Stimulated activated naive CD8-positive, alpha-beta T cell treated with anti-CD3 and anti-CD28 coated beads, Interleukin-15, Interleukin-2, amounts not matched to agents 100 ng/mL and 50 ng/mL, for 24 hours (primary cell): ENCODE measurements around the gene HPD.
"Not testable (repeated sequence)": the region's sequence is repeated elsewhere in the genome, so short reads cannot be mapped to it uniquely, and the experiment has no call there.

ENCODE experiments used
- H3K27ac Mint-ChIP-seq: one replicate; pipeline ENCODE4 v1.8.0; 2021; ENCODE audit warnings: mild to moderate bottlenecking, mixed read lengths
- H3K27me3 Mint-ChIP-seq: one replicate; pipeline ENCODE4 v1.8.0; 2021; ENCODE audit warnings: mixed read lengths
- H3K36me3 Mint-ChIP-seq: one replicate; pipeline ENCODE4 v1.8.0; 2021; ENCODE audit warnings: low read depth, mixed read lengths
- H3K4me1 Mint-ChIP-seq: one replicate; pipeline ENCODE4 v1.8.0; 2021; ENCODE audit warnings: low read depth, mixed read lengths
- H3K4me3 Mint-ChIP-seq: one replicate; pipeline ENCODE4 v1.8.0; 2021; ENCODE audit warnings: mild to moderate bottlenecking, mixed read lengths
- H3K9me3 Mint-ChIP-seq: one replicate; pipeline ENCODE4 v1.8.0; 2021; ENCODE audit warnings: mixed read lengths

HPD gene

DNA sequence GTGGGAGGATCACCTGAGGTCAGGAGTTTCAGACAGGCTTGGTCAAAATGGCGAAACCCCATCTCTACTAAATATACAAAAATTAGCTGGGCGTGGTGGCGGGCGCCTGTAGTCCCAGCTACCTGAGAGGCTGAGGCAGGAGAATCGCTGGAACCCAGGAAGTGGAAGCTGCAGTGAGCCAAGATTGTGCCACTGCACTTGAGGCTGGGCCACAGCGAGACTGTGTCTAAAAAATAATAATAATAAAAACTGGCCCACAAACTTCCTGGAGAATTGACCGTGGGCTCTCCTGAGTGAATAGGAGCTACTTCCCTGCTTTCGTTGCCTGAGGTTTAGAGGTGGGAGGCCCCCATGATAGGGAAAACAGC lies 17.4 kb upstream of the HPD start:
- not testable (repeated sequence) for H3K4me3 Mint-ChIP-seq, H3K27me3 Mint-ChIP-seq, H3K9me3 Mint-ChIP-seq, H3K36me3 Mint-ChIP-seq, H3K27ac Mint-ChIP-seq, H3K4me1 Mint-ChIP-seq

DNA sequence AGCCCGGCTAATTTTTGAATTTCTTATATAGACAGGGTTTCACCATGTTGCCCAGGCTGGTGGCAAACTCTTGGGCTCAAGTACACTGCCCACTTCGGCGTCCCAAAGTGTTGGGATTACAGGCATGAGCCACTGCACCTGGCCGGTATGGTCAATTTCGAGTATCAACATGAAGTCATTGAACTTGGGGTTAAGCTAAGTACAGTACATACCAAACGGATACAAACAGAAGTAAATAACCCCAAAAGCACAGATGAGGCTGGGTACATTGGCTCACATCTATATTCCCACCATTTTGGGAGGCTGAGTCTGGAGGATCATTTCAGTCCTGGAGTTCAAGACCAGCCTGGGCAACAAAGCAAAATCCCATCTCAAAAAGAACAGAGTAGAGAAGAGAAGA lies 16.9 kb upstream of the HPD start:
- Mint-ChIP-seq H3K4me1 (peaks cover 7% of the 10 kb centered on the region), H3K27me3 (no peaks in the 10 kb centered on the region), H3K4me3 (no peak overlapping the region), H3K9me3 (no peaks in the 10 kb centered on the region), H3K27ac (no peak overlapping the region), H3K36me3 (no peaks in the 10 kb centered on the region)

DNA sequence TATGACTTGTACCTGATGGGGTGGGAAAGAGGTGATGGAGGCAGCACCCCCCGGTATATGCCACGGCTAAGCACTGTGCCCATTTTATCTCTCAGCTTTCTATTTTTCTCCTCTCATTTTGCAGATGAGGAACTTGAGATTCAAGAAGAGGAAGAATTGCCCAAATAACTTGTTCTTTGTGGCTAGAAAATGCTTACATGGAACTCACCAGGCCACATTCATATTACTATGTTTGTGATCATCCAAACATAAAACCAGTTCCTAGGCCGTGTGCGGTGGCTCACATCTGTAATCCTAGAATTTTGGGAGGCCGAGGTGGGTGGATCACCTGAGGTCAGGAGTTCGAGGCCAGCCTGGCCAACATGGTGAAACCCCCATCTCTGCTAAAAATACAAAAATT lies 15.4 kb upstream of the HPD start:
- peaks cover 7% of the 10 kb centered on the region for H3K4me1 Mint-ChIP-seq
- H3K4me3 Mint-ChIP-seq: no peak overlapping the region
- no peaks in the 10 kb centered on the region for H3K27me3 Mint-ChIP-seq
- no peaks in the 10 kb centered on the region for H3K36me3 Mint-ChIP-seq
- H3K27ac Mint-ChIP-seq: no peak overlapping the region
- no peaks in the 10 kb centered on the region for H3K9me3 Mint-ChIP-seq

DNA sequence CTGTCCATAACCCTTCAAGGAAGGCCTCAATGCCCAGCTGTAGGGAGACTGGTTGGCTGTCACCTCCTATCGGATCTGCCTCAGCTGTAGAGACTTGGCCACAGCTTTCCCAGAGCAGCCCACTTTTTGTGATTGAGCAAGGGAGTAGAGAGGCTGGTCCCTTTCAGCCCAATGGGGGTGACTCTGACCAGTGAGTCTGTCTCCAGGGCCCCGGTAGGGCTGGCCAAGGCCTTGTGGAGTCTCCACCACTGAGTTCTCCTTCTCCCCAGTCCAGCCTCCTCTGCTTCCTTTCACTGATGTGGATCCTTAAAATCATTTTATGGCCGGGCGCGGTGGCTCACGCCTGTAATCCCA lies 14.5 kb upstream of the HPD start:
- Mint-ChIP-seq H3K4me1 (peaks cover 7% of the 10 kb centered on the region), H3K4me3 (no peak overlapping the region), H3K36me3 (no peaks in the 10 kb centered on the region), H3K27me3 (no peaks in the 10 kb centered on the region), H3K27ac (no peak overlapping the region), H3K9me3 (no peaks in the 10 kb centered on the region)

DNA sequence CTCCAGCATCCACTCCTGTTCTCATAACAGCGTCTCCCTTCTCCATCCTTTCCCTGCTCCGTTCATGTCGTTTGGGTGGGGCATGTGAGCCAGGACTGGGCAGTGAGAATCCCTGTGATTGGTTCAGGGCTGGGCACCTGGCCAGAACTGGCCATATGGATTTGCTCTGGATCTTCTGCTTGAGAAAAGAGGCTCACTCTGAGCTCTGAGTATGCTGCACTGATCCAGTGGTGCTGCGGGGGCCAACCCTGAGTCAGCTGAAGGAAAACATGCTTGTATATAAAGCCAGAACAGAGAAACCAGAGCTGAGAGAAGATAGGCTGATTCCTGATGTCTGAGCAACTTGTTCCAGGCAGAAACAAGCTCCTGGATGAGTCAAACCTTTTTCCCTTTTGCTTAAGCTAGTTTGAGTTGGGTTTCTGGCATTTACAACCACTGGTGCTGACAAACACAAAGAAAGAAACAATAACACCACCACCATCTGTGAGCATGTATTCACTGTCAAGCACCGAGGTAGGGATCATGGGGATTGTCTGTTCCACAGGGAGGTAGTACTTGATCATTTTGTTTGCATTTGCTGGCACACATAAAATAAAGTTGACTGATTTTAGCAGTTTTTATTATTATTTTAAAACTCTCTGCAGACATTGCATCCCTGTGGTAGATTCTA lies 14.0 kb upstream of the HPD start:
- H3K27ac Mint-ChIP-seq: peak overlapping the region; percentile 61
- H3K27me3 Mint-ChIP-seq: no peaks in the 10 kb centered on the region
- H3K4me1 Mint-ChIP-seq: peaks cover 7% of the 10 kb centered on the region
- H3K9me3 Mint-ChIP-seq: no peaks in the 10 kb centered on the region
- H3K36me3 Mint-ChIP-seq: no peaks in the 10 kb centered on the region
- no peak overlapping the region for H3K4me3 Mint-ChIP-seq

DNA sequence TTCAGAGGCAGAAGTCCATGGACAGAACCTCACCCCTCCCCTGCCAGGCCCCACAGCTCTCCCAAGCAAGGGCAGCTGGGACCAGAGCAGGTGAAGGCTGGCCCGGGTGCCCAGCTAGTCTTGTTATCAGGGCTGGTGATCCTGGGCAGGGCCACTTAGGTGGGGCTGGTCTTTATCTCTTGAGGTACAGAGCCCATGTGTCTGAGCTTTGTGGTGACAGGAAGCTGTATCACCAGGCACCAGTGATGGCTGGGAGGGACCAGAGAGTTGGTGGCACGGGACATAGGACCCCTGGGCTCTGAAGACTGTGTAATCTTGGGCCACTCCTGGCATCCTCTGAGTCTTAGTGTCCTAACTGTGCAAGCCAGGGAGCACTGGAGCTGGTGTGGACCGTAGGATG lies 12.8 kb upstream of the HPD start:
- H3K27me3 Mint-ChIP-seq: no peaks in the 10 kb centered on the region
- no peaks in the 10 kb centered on the region for H3K9me3 Mint-ChIP-seq
- H3K4me3 Mint-ChIP-seq: no peak overlapping the region
- peaks cover 7% of the 10 kb centered on the region for H3K4me1 Mint-ChIP-seq
- no peaks in the 10 kb centered on the region for H3K36me3 Mint-ChIP-seq
- H3K27ac Mint-ChIP-seq: no peak overlapping the region

DNA sequence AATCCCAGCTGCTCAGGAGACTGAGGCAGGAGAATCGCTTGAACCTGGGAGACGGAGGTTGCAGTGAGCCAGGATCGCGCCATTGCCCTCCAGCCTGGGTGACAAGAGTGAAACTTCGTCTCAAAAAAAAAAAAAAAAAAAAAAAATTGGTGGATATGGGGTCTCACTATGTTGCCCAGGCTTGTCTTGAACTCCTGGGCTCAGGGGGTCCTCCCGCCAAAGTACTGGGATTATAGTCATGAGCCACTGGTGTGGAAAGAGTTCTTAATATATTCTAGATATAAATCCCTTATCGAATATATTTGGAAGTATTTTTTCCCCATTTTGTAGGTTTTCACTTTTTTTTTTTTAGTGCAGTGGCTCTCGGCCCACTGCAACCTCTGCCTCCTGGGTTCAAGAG lies 10.6 kb upstream of the HPD start:
- H3K4me1 Mint-ChIP-seq, H3K36me3 Mint-ChIP-seq, H3K27ac Mint-ChIP-seq, H3K4me3 Mint-ChIP-seq, H3K27me3 Mint-ChIP-seq, H3K9me3 Mint-ChIP-seq: not testable (repeated sequence)

DNA sequence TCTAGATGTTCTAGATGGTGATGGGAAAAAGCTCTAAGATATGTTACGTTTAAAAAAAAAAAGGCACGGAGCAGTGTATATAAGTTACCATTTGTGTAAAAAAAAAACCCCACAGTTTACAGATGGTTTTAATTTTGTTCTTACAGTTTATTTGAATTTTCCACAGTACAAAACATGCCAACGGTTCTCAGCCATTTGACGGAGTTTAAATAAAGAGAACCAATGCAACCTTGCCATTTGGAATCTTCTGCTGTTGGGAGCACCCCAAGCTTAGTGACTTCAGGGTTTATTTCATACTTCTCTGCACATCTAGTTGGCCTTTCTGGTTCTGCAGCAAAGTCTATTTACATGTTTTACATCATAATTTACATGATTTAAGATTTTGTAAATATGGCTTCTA lies 7.7 kb upstream of the HPD start:
- Mint-ChIP-seq H3K4me1 (no peaks in the 10 kb centered on the region), H3K27ac (no peak overlapping the region), H3K36me3 (no peaks in the 10 kb centered on the region), H3K9me3 (no peaks in the 10 kb centered on the region), H3K4me3 (no peak overlapping the region), H3K27me3 (no peaks in the 10 kb centered on the region)

DNA sequence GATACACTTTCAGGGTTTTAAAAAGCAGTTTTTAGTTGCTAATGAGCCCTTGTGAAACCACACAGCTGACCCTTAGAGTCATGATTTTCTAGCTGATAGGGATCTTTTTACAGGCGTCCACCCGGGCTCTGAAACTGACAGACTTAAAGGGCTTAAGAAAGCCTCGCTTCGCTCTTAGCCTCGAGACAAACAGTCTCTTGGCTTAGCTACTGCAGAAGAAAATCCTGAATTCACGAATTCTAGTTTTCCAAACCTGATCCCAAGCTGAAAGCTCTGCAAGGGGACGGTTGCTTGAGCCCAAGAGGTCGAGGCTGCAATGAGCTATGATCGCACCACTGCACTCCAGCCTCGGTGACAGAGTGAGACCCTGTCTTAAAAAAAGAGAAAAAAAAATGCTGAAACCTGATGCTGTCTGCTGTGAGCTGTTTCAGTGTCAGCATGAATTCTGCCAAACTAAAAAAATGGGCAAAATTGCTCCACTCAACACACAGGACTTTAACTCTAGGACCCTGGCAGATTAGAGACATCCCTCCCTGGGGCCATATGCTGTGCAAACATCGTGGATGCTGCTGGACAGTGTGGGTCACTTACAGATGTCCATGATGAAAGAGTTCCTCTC lies 3.1 kb upstream of the HPD start:
- no peaks in the 10 kb centered on the region for H3K27me3 Mint-ChIP-seq
- no peaks in the 10 kb centered on the region for H3K36me3 Mint-ChIP-seq
- no peaks in the 10 kb centered on the region for H3K9me3 Mint-ChIP-seq
- no peak overlapping the region for H3K27ac Mint-ChIP-seq
- no peak overlapping the region for H3K4me3 Mint-ChIP-seq
- no peaks in the 10 kb centered on the region for H3K4me1 Mint-ChIP-seq

DNA sequence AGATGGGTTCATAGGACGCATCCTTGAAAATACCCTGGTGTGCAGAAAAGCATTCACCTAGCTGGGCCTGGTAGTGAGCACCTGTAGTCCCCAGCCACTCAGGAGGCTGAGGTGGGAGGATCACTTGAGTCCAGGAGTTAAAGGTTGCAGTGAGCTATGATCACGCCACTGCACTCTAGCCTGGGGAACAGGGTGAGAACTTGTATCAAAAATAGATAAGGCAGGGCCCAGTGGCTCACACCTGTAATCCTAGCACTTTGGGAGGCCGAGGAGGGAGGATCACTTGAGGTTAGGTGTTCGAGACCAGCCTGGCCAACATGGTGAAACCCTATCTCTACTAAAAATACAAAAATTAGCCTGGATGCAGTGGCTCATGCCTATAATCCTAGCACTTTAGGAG lies 2.0 kb upstream of the HPD start:
- not testable (repeated sequence) for H3K4me1 Mint-ChIP-seq, H3K4me3 Mint-ChIP-seq, H3K36me3 Mint-ChIP-seq, H3K9me3 Mint-ChIP-seq, H3K27me3 Mint-ChIP-seq, H3K27ac Mint-ChIP-seq

DNA sequence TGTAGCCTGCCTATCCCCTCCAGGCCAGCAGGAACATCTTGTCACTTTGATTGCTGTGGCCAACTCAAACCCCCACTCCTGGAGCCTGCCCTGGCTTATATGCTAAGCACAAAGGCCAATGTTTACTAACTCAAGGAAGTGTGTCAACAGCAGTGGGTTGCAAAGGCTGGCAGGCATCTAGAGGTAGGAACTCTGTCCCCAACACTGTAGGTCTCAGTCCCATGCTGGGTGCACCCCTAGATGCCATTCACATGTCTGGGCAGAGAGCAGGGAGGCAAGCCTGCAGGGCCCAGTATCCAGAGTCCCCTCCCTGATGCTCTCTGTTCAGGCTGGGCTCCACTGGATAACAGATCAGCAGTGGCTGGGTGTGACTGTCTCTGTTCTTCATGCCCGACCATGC lies 1.6 kb upstream of the HPD start:
- Mint-ChIP-seq H3K27me3 (no peaks in the 10 kb centered on the region), H3K4me3 (no peak overlapping the region), H3K4me1 (peaks cover 4% of the 10 kb centered on the region), H3K36me3 (no peaks in the 10 kb centered on the region), H3K9me3 (no peaks in the 10 kb centered on the region), H3K27ac (no peak overlapping the region)

DNA sequence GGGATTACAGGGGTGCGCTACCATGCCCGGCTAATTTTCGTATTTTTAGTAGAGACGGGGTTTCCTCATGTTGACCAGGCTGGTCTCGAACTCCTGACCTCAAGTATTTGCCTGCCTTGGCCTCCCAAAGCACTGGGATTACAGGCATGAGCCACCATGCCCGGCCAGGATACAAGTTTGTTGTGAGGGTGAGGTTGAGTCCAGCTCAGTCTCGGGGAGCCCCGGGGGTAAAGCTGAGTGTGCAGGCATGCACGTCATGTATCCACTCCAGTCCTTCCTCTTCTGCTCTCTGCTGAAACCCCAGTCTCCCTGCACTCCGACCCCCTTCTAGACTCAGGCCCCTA lies 369 bp downstream of the HPD start:
- Mint-ChIP-seq H3K36me3 (no peaks in the 10 kb centered on the region), H3K9me3 (no peaks in the 10 kb centered on the region), H3K27ac (no peak overlapping the region), H3K4me1 (peaks cover 4% of the 10 kb centered on the region), H3K27me3 (no peaks in the 10 kb centered on the region), H3K4me3 (no peak overlapping the region)

DNA sequence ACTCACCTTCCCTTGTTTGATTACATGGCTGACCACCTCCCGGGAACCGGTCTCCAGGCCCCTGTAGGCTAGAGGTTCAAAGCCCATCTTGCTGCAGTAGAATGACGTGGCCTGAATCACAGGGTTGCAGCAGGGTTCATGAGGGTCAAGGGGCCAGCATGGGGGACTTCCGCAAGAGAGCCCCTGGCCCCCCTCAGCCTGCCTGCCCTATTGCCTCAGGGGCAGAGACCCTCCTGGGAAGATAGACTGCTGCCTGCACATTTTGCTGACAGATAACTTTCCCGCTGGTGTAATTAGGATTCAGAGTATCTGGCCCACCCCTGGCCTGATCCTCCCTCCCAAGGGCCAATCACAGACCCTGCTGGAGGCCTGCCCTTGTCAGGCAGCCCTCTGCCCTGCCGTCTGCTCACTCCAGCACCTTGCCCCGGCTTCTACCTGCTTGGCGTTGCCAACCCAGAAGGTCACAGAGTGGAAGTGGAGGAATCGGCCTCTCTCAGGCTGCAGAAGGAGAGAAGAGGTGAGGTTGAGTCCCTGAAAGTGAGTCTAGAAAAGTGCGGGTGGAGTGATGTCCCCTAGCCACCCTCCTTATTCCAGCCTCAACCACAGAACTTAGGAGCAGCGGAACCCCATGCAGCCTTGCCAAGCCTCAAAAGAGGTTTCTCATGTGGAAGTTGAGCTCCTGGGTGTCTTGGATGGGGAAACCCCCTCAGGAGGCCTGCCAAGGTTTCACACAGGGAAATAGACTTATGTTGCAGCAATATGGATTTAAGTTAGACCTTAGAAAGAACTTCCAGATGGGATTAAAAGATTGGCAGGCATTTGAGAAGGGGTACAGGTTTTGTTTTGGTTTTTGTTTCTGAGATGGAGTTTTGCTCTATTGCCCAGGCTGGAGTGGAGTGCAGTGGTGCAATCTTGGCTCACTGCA lies 1.1 kb downstream of the HPD start:
- peaks cover 4% of the 10 kb centered on the region for H3K4me1 Mint-ChIP-seq
- H3K27ac Mint-ChIP-seq: no peak overlapping the region
- H3K9me3 Mint-ChIP-seq: no peaks in the 10 kb centered on the region
- no peaks in the 10 kb centered on the region for H3K36me3 Mint-ChIP-seq
- H3K4me3 Mint-ChIP-seq: no peak overlapping the region
- H3K27me3 Mint-ChIP-seq: no peaks in the 10 kb centered on the region

DNA sequence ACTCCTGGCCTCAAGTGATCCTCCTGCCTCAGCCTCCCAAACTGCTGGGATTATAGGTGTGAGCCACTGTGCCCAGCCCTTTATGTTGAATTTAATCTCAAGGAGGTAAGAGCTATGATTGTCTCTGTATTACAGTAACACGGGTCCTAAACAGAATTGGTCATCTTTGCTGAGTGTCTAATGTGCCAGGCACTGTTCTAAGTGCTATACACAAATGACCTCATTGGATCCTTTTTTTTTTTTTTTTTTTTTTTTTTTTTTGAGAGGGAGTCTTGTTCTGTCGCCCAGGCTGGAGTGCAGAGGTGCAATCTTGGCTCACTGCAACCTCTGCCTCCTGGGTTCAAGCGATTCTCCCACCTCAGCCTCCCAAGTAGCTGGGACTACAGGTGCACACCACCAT lies 6.3 kb downstream of the HPD start:
- not testable (repeated sequence) for H3K36me3 Mint-ChIP-seq, H3K4me3 Mint-ChIP-seq, H3K27ac Mint-ChIP-seq, H3K9me3 Mint-ChIP-seq, H3K4me1 Mint-ChIP-seq, H3K27me3 Mint-ChIP-seq

DNA sequence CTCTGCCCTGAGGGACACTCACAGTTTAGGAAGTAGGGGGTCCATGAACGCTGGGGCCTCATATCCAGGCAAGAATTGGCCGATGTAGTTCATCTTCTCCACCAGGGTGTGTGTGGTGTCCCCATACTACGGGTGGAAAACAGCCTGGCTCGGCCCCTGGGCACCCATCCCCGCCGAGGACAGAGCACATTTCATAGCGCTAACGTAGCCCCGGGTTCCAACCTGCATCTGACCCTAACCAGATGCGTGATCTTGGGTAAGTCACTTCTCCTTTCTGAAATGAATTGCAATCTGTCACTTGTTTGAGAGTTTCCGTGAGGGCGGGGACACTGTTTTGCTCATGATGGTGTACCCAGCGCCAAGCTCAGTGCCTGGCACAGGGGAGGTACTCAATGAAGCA lies 9.0 kb downstream of the HPD start:
- H3K36me3 Mint-ChIP-seq: no peaks in the 10 kb centered on the region

DNA sequence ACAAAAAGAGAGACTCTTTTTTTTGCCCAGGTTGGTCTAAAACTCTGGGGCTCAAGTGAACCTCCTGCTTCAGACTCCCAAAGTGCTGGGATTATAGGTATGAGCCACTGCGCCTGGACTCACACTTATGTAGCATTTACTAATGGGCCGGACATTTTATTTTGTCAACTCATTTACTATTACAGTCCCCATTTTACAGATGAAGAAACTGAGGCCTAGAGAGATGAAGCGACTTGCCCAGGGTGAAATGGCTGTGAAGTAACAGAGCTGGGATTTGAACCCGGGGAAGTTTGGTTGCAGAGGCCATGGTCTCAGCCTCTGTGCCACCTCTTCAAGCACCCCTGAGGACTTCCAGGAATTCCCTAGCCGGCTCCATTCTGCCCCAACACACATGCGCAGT lies 9.4 kb downstream of the HPD start:
- Mint-ChIP-seq H3K4me3 (no peak overlapping the region), H3K36me3 (no peaks in the 10 kb centered on the region), H3K4me1 (no peaks in the 10 kb centered on the region), H3K27ac (no peak overlapping the region), H3K9me3 (no peaks in the 10 kb centered on the region), H3K27me3 (no peaks in the 10 kb centered on the region)

More for the DNA sequence above, 9.0 kb downstream of the HPD start:
- H3K9me3 Mint-ChIP-seq: no peaks in the 10 kb centered on the region
- H3K4me3 Mint-ChIP-seq: no peak overlapping the region
- no peaks in the 10 kb centered on the region for H3K27me3 Mint-ChIP-seq
- H3K4me1 Mint-ChIP-seq: no peaks in the 10 kb centered on the region
- H3K27ac Mint-ChIP-seq: no peak overlapping the region
